GM19025 (cell line): ENCODE results near the gene EZR.

Experiments used
- ATAC-seq: cut with Tn5 transposase; IDR thresholded peaks from one replicate; pipeline ENCODE4 v1.9.1; 2021; ENCODE audit warnings: mild to moderate bottlenecking, low read depth, moderate library complexity; ENCODE audit not compliant: unreplicated experiment

Gene EZR

GRCh38 chr6:158764926-158765325 is 54.2 kb downstream of the EZR start:
- ATAC-seq, result no peak

GRCh38 chr6:158764183-158764849 is 54.9 kb downstream of the EZR start:
- ATAC-seq, result no peak

GRCh38 chr6:158763434-158764182 is 55.6 kb downstream of the EZR start:
- no peak for ATAC-seq

- ATAC-seq, result no peak
These were observed 56.3 kb downstream of the EZR start for GRCh38 chr6:158762787-158763433.

GRCh38 chr6:158761746-158762145 is 57.4 kb downstream of the EZR start:
- no peak for ATAC-seq

- no peak for ATAC-seq
These were observed 58.4 kb downstream of the EZR start for GRCh38 chr6:158760618-158761250.

- no peak for ATAC-seq
These were observed 59.1 kb downstream of the EZR start for GRCh38 chr6:158759966-158760617.

- ATAC-seq, result no peak
These were observed 60.2 kb downstream of the EZR start for GRCh38 chr6:158758941-158759479.

- no peak for ATAC-seq
These were observed 60.7 kb downstream of the EZR start for GRCh38 chr6:158758451-158758860.

GRCh38 chr6:158757753-158758090 is 61.4 kb downstream of the EZR start:
- ATAC-seq, result no peak

GRCh38 chr6:158756977-158757752 is 62.0 kb downstream of the EZR start:
- no peak for ATAC-seq

GRCh38 chr6:158756126-158756525 is 63.0 kb downstream of the EZR start:
- ATAC-seq, result no peak

GRCh38 chr6:158755636-158756035 is 63.5 kb downstream of the EZR start:
- no peak for ATAC-seq

- no peak for ATAC-seq
These were observed 64.4 kb downstream of the EZR start for GRCh38 chr6:158754738-158755137.

GRCh38 chr6:158753811-158754210 is 65.4 kb downstream of the EZR start:
- no peak for ATAC-seq

- ATAC-seq, result no peak
These were observed 66.6 kb downstream of the EZR start for GRCh38 chr6:158752613-158753012.

- no peak for ATAC-seq
These were observed 67.2 kb downstream of the EZR start for GRCh38 chr6:158751921-158752320.

- ATAC-seq, result no peak
These were observed 67.9 kb downstream of the EZR start for GRCh38 chr6:158751224-158751623.

- ATAC-seq, result no peak
These were observed 74.2 kb downstream of the EZR start for GRCh38 chr6:158744986-158745430.
